HepG2 (cell line): ENCODE data around the gene PLLP. TPM values are rescaled to one million over a fixed set of nuclear protein-coding genes. Genes with fewer than 3 reads are reported as not detected.

ENCODE experiments used
- CBFB ChIP-seq: sonication (generic); formaldehyde crosslinking; IDR thresholded peaks from 2 replicates; pipeline ENCODE4 v1.4.0; 2020; ENCODE audit warnings: missing genetic modification reagents
- IKZF5 ChIP-seq: IDR thresholded peaks from 2 replicates; pipeline ENCODE4 v1.6.1; 2018; ENCODE audit warnings: missing genetic modification reagents, mild to moderate bottlenecking, missing compliant biosample characterization
- ISX ChIP-seq: sonication (generic); formaldehyde crosslinking; conservative IDR thresholded peaks from 2 replicates; pipeline ENCODE4 v1.5.0; 2020; ENCODE audit warnings: missing genetic modification reagents
- MAZ ChIP-seq, 2 experiments: sonication (generic) in 1 of 2; formaldehyde crosslinking in 1 of 2; IDR thresholded peaks; 2 replicates each; pipeline versions ENCODE4 v1.5.0 to v1.6.1; 2012 to 2020; ENCODE audit warnings: low read depth in 2 of 2, mild to moderate bottlenecking in 2 of 2, borderline replicate concordance in 1 of 2, improper control_type of control experiment in 1 of 2, low read length in 1 of 2, missing genetic modification reagents in 1 of 2, moderate library complexity in 1 of 2
- PHF5A ChIP-seq: IDR thresholded peaks from one replicate; pipeline ENCODE4 v1.6.1; 2018; ENCODE audit warnings: low read depth, missing genetic modification reagents; ENCODE audit not compliant: unreplicated experiment
- RXRB ChIP-seq: IDR thresholded peaks from 2 replicates; pipeline ENCODE4 v1.6.1; 2016; ENCODE audit warnings: borderline replicate concordance, missing genetic modification reagents, missing compliant biosample characterization
- TAF15 ChIP-seq: fragments of 200-400 bp; formaldehyde crosslinking; IDR thresholded peaks from one replicate; pipeline ENCODE4 v1.6.1; 2018; ENCODE audit warnings: mild to moderate bottlenecking, low read depth, low read length; ENCODE audit not compliant: poor library complexity, severe bottlenecking
- TCF7L2 ChIP-seq: IDR thresholded peaks from 2 replicates; pipeline ENCODE4 v1.6.1; 2011; ENCODE audit warnings: mild to moderate bottlenecking, low read depth, low read length, moderate library complexity
- USF2 ChIP-seq, 2 experiments: sonication (generic) in 1 of 2; formaldehyde crosslinking in 1 of 2; IDR thresholded peaks; 2 replicates each; pipeline versions ENCODE4 v1.5.1 to v1.6.1; 2011 to 2020; ENCODE audit warnings: borderline replicate concordance in 1 of 2, low read depth in 1 of 2, low read length in 1 of 2, mild to moderate bottlenecking in 1 of 2, missing genetic modification reagents in 1 of 2, moderate library complexity in 1 of 2
- ZBTB20 ChIP-seq: sonication (generic); formaldehyde crosslinking; IDR thresholded peaks from 2 replicates; pipeline ENCODE4 v1.8.1; 2023; ENCODE audit warnings: missing genetic modification reagents, low read depth, mild to moderate bottlenecking, borderline replicate concordance
- ZMAT3 ChIP-seq: sonication (generic); formaldehyde crosslinking; conservative IDR thresholded peaks from 2 replicates; pipeline ENCODE4 v1.7.0; 2021; ENCODE audit warnings: missing genetic modification reagents
- ZNF235 ChIP-seq: sonication (generic); formaldehyde crosslinking; IDR thresholded peaks from 2 replicates; pipeline ENCODE4 v1.8.1; 2023; ENCODE audit warnings: mild to moderate bottlenecking, missing genetic modification reagents, borderline replicate concordance
- ZNF530 ChIP-seq: sonication (generic); formaldehyde crosslinking; IDR thresholded peaks from 2 replicates; pipeline ENCODE4 v1.5.0; 2020; ENCODE audit warnings: low read depth, mild to moderate bottlenecking, missing genetic modification reagents
- ZNF737 ChIP-seq: sonication (generic); formaldehyde crosslinking; IDR thresholded peaks from 2 replicates; pipeline ENCODE4 v1.5.0; 2020; ENCODE audit warnings: missing genetic modification reagents, mild to moderate bottlenecking, borderline replicate concordance
- ZNF878 ChIP-seq: sonication (generic); formaldehyde crosslinking; IDR thresholded peaks from 2 replicates; pipeline ENCODE4 v1.8.1; 2023; ENCODE audit warnings: mild to moderate bottlenecking, missing genetic modification reagents, moderate library complexity
- polyA plus RNA-seq, 8 experiments: library from polyadenylated mRNA; depleted of rRNA in 3 of 8; stranded (reverse) in 7 of 8; unstranded in 1 of 8; fragments of >200 nt; fragmentation: Illumina TruSeq in 4 of 8; extraction: Trizol in 4 of 8; gene quantifications; 2 replicates each; pipeline versions ENCODE4 v1.2.1 to v1.2.3, GENCODE V29; 2011 to 2016; ENCODE audit warnings: low read depth in 4 of 8, missing spikeins in 1 of 8, mixed read lengths in 1 of 8; ENCODE audit not compliant: insufficient read depth in 1 of 8
- total RNA-seq, 5 experiments: library from RNA; depleted of rRNA; stranded (reverse); fragments of >200 nt; fragmentation: Illumina TruSeq; extraction: Trizol; gene quantifications; 2 replicates each; pipeline ENCODE4 v1.2.3, GENCODE V29; 2016; ENCODE audit warnings: low read depth in 1 of 5
- TF ChIP-seq, protein P1 (sequence below): IDR thresholded peaks from 2 replicates; pipeline ENCODE4 v1.6.1; 2016; ENCODE audit warnings: mild to moderate bottlenecking
- TF ChIP-seq, protein P2 (sequence below): sonication (generic); formaldehyde crosslinking; IDR thresholded peaks from 2 replicates; pipeline ENCODE4 v1.9.0; 2022; ENCODE audit warnings: missing genetic modification reagents, mild to moderate bottlenecking, borderline replicate concordance
- TF ChIP-seq, protein P3 (sequence below): fragments of 450-650 bp; IDR thresholded peaks from 2 replicates; pipeline ENCODE4 v1.6.1; 2017

The PLLP gene
- total and polyA plus RNA-seq, 2 of the 13 experiments (the other 11 are each of a cell fraction or from before 2014, with no cell fraction given): 60.6 to 127 TPM

- TF ChIP-seq RXRB (CRISPR knock-in tag): 0 out of 2 replicates have a peak, but pooled peaks have one; percentile 43
- TF ChIP-seq USF2 (IDR thresholded peaks at IDR 0.05; ENCODE audit: low read depth, low read length): no peak
- peak; percentile 55; the same call in 1 of the 2 replicates for TF ChIP-seq USF2 (CRISPR knock-in tag; IDR thresholded peaks at IDR 0.05; ENCODE audit: borderline replicate concordance)
- TF ChIP-seq ZNF878 (CRISPR knock-in tag): peak; percentile 83; the same call in 1 of the 2 replicates
- TF ChIP-seq, protein P1, sequence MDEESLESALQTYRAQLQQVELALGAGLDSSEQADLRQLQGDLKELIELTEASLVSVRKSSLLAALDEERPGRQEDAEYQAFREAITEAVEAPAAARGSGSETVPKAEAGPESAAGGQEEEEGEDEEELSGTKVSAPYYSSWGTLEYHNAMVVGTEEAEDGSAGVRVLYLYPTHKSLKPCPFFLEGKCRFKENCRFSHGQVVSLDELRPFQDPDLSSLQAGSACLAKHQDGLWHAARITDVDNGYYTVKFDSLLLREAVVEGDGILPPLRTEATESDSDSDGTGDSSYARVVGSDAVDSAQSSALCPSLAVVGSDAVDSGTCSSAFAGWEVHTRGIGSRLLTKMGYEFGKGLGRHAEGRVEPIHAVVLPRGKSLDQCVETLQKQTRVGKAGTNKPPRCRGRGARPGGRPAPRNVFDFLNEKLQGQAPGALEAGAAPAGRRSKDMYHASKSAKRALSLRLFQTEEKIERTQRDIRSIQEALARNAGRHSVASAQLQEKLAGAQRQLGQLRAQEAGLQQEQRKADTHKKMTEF (CRISPR knock-in tag): peak; percentile 96
- TF ChIP-seq ISX (CRISPR knock-in tag): peak; percentile 98
- peak; percentile 98 for TF ChIP-seq ZMAT3 (CRISPR knock-in tag)
- TF ChIP-seq PHF5A (CRISPR knock-in tag): no peak
- no peak for TF ChIP-seq MAZ (IDR thresholded peaks at IDR 0.05; ENCODE audit: borderline replicate concordance, low read depth, low read length)
- peak; percentile 96; the same call in 1 of the 2 replicates for TF ChIP-seq MAZ (CRISPR knock-in tag; IDR thresholded peaks at IDR 0.05; ENCODE audit: low read depth)
- TF ChIP-seq ZNF530 (CRISPR knock-in tag): peak; percentile 97
- peak; percentile 54 for TF ChIP-seq TAF15
- peak; percentile 83; the same call in 1 of the 2 replicates for TF ChIP-seq ZNF737 (CRISPR knock-in tag)
- peak; percentile 62; the same call in 1 of the 2 replicates for TF ChIP-seq IKZF5 (CRISPR knock-in tag)
- peak; percentile 9; the same call in 1 of the 2 replicates for TF ChIP-seq ZBTB20
- TF ChIP-seq TCF7L2: no peak
- TF ChIP-seq, protein P2, sequence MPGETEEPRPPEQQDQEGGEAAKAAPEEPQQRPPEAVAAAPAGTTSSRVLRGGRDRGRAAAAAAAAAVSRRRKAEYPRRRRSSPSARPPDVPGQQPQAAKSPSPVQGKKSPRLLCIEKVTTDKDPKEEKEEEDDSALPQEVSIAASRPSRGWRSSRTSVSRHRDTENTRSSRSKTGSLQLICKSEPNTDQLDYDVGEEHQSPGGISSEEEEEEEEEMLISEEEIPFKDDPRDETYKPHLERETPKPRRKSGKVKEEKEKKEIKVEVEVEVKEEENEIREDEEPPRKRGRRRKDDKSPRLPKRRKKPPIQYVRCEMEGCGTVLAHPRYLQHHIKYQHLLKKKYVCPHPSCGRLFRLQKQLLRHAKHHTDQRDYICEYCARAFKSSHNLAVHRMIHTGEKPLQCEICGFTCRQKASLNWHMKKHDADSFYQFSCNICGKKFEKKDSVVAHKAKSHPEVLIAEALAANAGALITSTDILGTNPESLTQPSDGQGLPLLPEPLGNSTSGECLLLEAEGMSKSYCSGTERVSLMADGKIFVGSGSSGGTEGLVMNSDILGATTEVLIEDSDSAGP: peak; percentile 97
- no peak for TF ChIP-seq CBFB (CRISPR knock-in tag)
- TF ChIP-seq, protein P3, sequence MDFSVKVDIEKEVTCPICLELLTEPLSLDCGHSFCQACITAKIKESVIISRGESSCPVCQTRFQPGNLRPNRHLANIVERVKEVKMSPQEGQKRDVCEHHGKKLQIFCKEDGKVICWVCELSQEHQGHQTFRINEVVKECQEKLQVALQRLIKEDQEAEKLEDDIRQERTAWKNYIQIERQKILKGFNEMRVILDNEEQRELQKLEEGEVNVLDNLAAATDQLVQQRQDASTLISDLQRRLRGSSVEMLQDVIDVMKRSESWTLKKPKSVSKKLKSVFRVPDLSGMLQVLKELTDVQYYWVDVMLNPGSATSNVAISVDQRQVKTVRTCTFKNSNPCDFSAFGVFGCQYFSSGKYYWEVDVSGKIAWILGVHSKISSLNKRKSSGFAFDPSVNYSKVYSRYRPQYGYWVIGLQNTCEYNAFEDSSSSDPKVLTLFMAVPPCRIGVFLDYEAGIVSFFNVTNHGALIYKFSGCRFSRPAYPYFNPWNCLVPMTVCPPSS: no peak
- TF ChIP-seq ZNF235 (CRISPR knock-in tag): peak; percentile 85
Observed at GRCh38 chr16:57284209-57284951, at the start of gene PLLP (continued).
